K562 (cell line): ENCODE measurements around the gene TMEM184C. TPM values are rescaled to one million over a fixed set of nuclear protein-coding genes. Genes with fewer than 3 reads are reported as not detected.

ENCODE experiments used
- ATAC-seq: fragments of 200-7000 bp; cut with Tn5 transposase; 3 replicates; pipeline ENCODE4 v1.9.1; 2020; ENCODE audit warnings: moderate library complexity
- BruUV-seq: library from RNA; stranded (reverse); fragments of 400-500 nt; replicated peaks from 2 replicates; lab custom pipeline; 2021; lab: Mats Ljungman, UMichigan
- CTCF ChIA-PET: fragments of 300-600 bp; formaldehyde crosslinking; extraction: SDS; loops from one replicate; lab custom pipeline; 2021; ENCODE audit warnings: low intra/inter-chr PET ratio; lab: Yijun Ruan, JAX
- POLR2A ChIA-PET: fragments of 300-600, 350-650 bp; sonication (Branson Sonifier 250); formaldehyde crosslinking; extraction: SDS; loops from one replicate; lab custom pipeline; 2021; ENCODE audit warnings: antibody characterized with exemption, inconsistent platforms; lab: Yijun Ruan, JAX
- DNase-seq, 4 experiments: peaks; one replicate each; pipeline versions ENCODE4 v3.0.0 to v3.0.0-alpha.2; 2011 to 2018; ENCODE audit warnings: low spot score in 3 of 4, mixed read lengths in 3 of 4; ENCODE audit errors: extremely low read depth in 1 of 4
- FAIRE-seq: peaks from 2 replicates; lab custom pipeline; 2011; peaks lifted over from hg19 to GRCh38; lab: Jason Lieb, UNC
- H2AFZ ChIP-seq: 2 replicates; pipeline ENCODE4 v1.6.0; 2011; ENCODE audit warnings: low read depth, low read length, control low read depth, inconsistent platforms
- H3K27ac ChIP-seq: fragments of 200-600 bp; 3 replicates; pipeline ENCODE4 v1.8.0; 2011; ENCODE audit warnings: low read depth, mild to moderate bottlenecking, control low read depth, inconsistent platforms, low read length, moderate library complexity, mixed read lengths; ENCODE audit errors: extremely low read depth
- H3K27me3 ChIP-seq, 2 experiments: fragments of 300-600 bp in 1 of 2; 2 replicates in 1 of 2; 3 replicates in 1 of 2; pipeline versions ENCODE4 v1.6.0 to v1.8.0; 2011; ENCODE audit warnings: inconsistent platforms in 2 of 2, low read length in 2 of 2, mild to moderate bottlenecking in 1 of 2, mixed read lengths in 1 of 2, moderate library complexity in 1 of 2; ENCODE audit not compliant: control insufficient read depth in 2 of 2, insufficient read depth in 2 of 2
- H3K36me3 ChIP-seq: fragments of 300-600 bp; 3 replicates; pipeline ENCODE4 v1.8.0; 2011; ENCODE audit warnings: mild to moderate bottlenecking, low read length, inconsistent platforms; ENCODE audit not compliant: control insufficient read depth, insufficient read depth
- H3K4me1 ChIP-seq, 2 experiments: fragments of 200-600 bp in 1 of 2; replicated peaks in 1 of 2; 2 replicates in 1 of 2; 3 replicates in 1 of 2; pipeline versions ENCODE4 v1.5.1 to v1.8.0; 2011; ENCODE audit warnings: inconsistent platforms in 2 of 2, low read length in 2 of 2, mild to moderate bottlenecking in 1 of 2, mixed read lengths in 1 of 2, moderate library complexity in 1 of 2; ENCODE audit not compliant: control insufficient read depth in 2 of 2, insufficient read depth in 2 of 2
- H3K4me2 ChIP-seq: 2 replicates; pipeline ENCODE4 v1.6.1; 2011; ENCODE audit warnings: low read length, control low read depth, inconsistent platforms, mixed read lengths; ENCODE audit not compliant: insufficient read depth
- H3K4me3 ChIP-seq: fragments of 200-600 bp; sonication (generic), shearing (Covaris generic); 2 replicates; pipeline ENCODE4 v1.5.1; 2016; ENCODE audit warnings: control low read depth, inconsistent platforms
- H3K79me2 ChIP-seq: fragments of 200-600 bp; 3 replicates; pipeline ENCODE4 v1.8.0; 2011; ENCODE audit warnings: low read length, inconsistent platforms; ENCODE audit not compliant: control insufficient read depth, insufficient read depth
- H3K9ac ChIP-seq, 2 experiments: 2 replicates each; pipeline versions ENCODE4 v1.6.0 to v1.6.1; 2011; ENCODE audit warnings: low read depth in 2 of 2, low read length in 2 of 2, control low read depth in 1 of 2, inconsistent platforms in 1 of 2, mild to moderate bottlenecking in 1 of 2, mixed read lengths in 1 of 2; ENCODE audit not compliant: insufficient read depth in 1 of 2
- H3K9me1 ChIP-seq: one replicate; pipeline ENCODE4 v1.6.0; 2011; ENCODE audit warnings: inconsistent platforms, mild to moderate bottlenecking, low read length, moderate library complexity; ENCODE audit not compliant: control insufficient read depth, insufficient read depth
- H3K9me3 ChIP-seq: replicated peaks from 2 replicates; pipeline ENCODE4 v1.5.1; 2011; ENCODE audit warnings: low read depth, low read length, inconsistent platforms; ENCODE audit not compliant: control insufficient read depth, insufficient read depth
- H4K20me1 ChIP-seq: replicated peaks from 2 replicates; pipeline ENCODE4 v1.6.1; 2011; ENCODE audit warnings: low read length, inconsistent platforms, mixed read lengths; ENCODE audit not compliant: control insufficient read depth, insufficient read depth
- NFRKB ChIP-seq: fragments of 450-650 bp; IDR thresholded peaks from 2 replicates; pipeline ENCODE4 v1.6.1; 2016; ENCODE audit warnings: low read depth
- OTX1 ChIP-seq: fragments of 450-650 bp; formaldehyde crosslinking; IDR thresholded peaks from 2 replicates; pipeline ENCODE4 v1.4.0; 2022; ENCODE audit warnings: mild to moderate bottlenecking
- POLR2AphosphoS2 ChIP-seq: IDR thresholded peaks from 2 replicates; pipeline ENCODE4 v1.6.1; 2012; ENCODE audit warnings: low read length, improper control_type of control experiment
- SMARCA5 ChIP-seq: fragments of 450-650 bp; IDR thresholded peaks from 2 replicates; pipeline ENCODE4 v1.6.1; 2016
- ZNF586 ChIP-seq: fragments of 450-650 bp; formaldehyde crosslinking; conservative IDR thresholded peaks from 2 replicates; pipeline ENCODE4 v1.4.0; 2020; ENCODE audit warnings: mild to moderate bottlenecking, moderate library complexity
- ZSCAN32 ChIP-seq: fragments of 450-650 bp; formaldehyde crosslinking; IDR thresholded peaks from 2 replicates; pipeline ENCODE4 v1.4.0; 2020; ENCODE audit warnings: mild to moderate bottlenecking, moderate library complexity
- WGBS: fragments of 100-300 bp; shearing (Covaris generic); methylation state at CpG from one replicate; pipeline ENCODE4 v1.1.6; 2016; ENCODE audit warnings: low coverage, mixed read lengths; ENCODE audit not compliant: insufficient coverage; ENCODE audit errors: missing lambda C conversion rate; 5-methylcytosine and 5-hydroxymethylcytosine counted together
- in situ Hi-C: fragments of 300-500 bp; cut with MboI; formaldehyde crosslinking; loops from 4 replicates; pipeline ENCODE4 v1.15.0; 2018; ENCODE audit warnings: inconsistent platforms, mixed read lengths
- intact Hi-C: fragments of 100-400 bp; cut with micrococcal nuclease; formaldehyde crosslinking; loops from 2 replicates; pipeline ENCODE4 v1.14.2; 2022
- polyA plus RNA-seq, 8 experiments: library from polyadenylated mRNA; depleted of rRNA in 4 of 8; stranded (reverse) in 5 of 8; unstranded in 3 of 8; fragments of >200 nt; fragmentation: Nextera tagmentation in 2 of 8; fragmentation: Illumina TruSeq in 1 of 8; extraction: Ambion mirVana in 2 of 8; extraction: Trizol in 1 of 8; gene quantifications; 2 replicates each; pipeline versions ENCODE4 v1.2.1 to v1.2.3, GENCODE V29; 2011 to 2014; ENCODE audit warnings: inconsistent platforms in 1 of 8, missing spikeins in 1 of 8
- total RNA-seq, 7 experiments: library from RNA; depleted of rRNA in 6 of 7; stranded (reverse); fragments of >200 nt in 6 of 7; fragmentation: Illumina TruSeq in 2 of 7; extraction: Trizol in 2 of 7; gene quantifications; 2 replicates each; pipeline versions ENCODE4 v1.2.1 to v1.2.3, GENCODE V29; 2011 to 2021; ENCODE audit warnings: low replicate concordance in 1 of 7
- TF ChIP-seq, protein P1 (sequence below), 2 experiments: IDR thresholded peaks in 1 of 2; conservative IDR thresholded peaks in 1 of 2; 2 replicates each; pipeline ENCODE4 v1.6.1; 2016; ENCODE audit warnings: low read depth in 2 of 2, mild to moderate bottlenecking in 1 of 2, missing compliant biosample characterization in 1 of 2, missing genetic modification characterization in 1 of 2, moderate library complexity in 1 of 2

TMEM184C gene
- total and polyA plus RNA-seq, 9 of the 15 experiments (the other 6 are each of a cell fraction or from before 2014, with no cell fraction given): 3.9 to 24.2 (median 18.2) TPM

GRCh38 chr4:147599206-147599605 lies 18.0 kb upstream of the TMEM184C start:
- intact Hi-C loops: no loop called here
- WGBS: 0% methylated on average over 1 of the region's 1 CpG
- no peaks in the 10 kb centered on the region for H4K20me1 ChIP-seq
- BruUV-seq: no TSS peak
- ChIA-PET CTCF (no interaction called here), POLR2A (interaction anchor here (1.2 kb wide), 2 partner anchors 18 to 21 kb away, joined by 3 to 5 read pairs; partner anchors contain the start of gene TMEM184C)
- in situ Hi-C loops: loop anchor here (10.0 to 25.0 kb wide), 2 partner anchors 434 to 587 kb away; no protein-coding TSS in a partner anchor
- no peak overlapping the region for H3K4me3 ChIP-seq
- H3K9me3 ChIP-seq: no peaks in the 10 kb centered on the region
- H3K27ac ChIP-seq: no peak overlapping the region
- FAIRE-seq (no peak), DNase-seq (no peak), ATAC-seq (no peak)
- no peak overlapping the region for H3K9ac ChIP-seq
- H3K4me2 ChIP-seq: no peak overlapping the region
- H3K27me3 ChIP-seq: peaks cover 0 to 12% of the 10 kb centered on the region in 2 experiments; a peak in 1 of 5 replicates
- H3K79me2 ChIP-seq: no peaks in the 10 kb centered on the region
- H3K9me1 ChIP-seq: no peaks in the 10 kb centered on the region
- no peak for TF ChIP-seq OTX1 (CRISPR knock-in tag)
- TF ChIP-seq, protein P1, sequence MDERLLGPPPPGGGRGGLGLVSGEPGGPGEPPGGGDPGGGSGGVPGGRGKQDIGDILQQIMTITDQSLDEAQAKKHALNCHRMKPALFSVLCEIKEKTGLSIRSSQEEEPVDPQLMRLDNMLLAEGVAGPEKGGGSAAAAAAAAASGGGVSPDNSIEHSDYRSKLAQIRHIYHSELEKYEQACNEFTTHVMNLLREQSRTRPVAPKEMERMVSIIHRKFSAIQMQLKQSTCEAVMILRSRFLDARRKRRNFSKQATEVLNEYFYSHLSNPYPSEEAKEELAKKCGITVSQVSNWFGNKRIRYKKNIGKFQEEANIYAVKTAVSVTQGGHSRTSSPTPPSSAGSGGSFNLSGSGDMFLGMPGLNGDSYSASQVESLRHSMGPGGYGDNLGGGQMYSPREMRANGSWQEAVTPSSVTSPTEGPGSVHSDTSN (CRISPR knock-in tag; IDR thresholded peaks at IDR 0.05; ENCODE audit: low read depth): no peak
- TF ChIP-seq, protein P1 (tag; conservative IDR thresholded peaks at IDR 0.05; ENCODE audit: low read depth): no peak
- no peak for TF ChIP-seq NFRKB
- TF ChIP-seq POLR2AphosphoS2: no peak
- TF ChIP-seq ZNF586: no peak
- TF ChIP-seq SMARCA5: no peak
- TF ChIP-seq ZSCAN32 (CRISPR knock-in tag): no peak
- H2AFZ ChIP-seq: no peak overlapping the region
- H3K36me3 ChIP-seq: no peaks in the 10 kb centered on the region
- no peaks in the 10 kb centered on the region for H3K4me1 ChIP-seq
